22Rv1 (cell line): ENCODE results near the gene RETREG1.

Experiments used
- H3K27ac ChIP-seq: fragments of 450-650 bp; 2 replicates; pipeline ENCODE4 v1.5.1; 2017
- ZFX ChIP-seq: fragments of 450-650 bp; IDR thresholded peaks from 2 replicates; pipeline ENCODE4 v1.6.1; 2017; ENCODE audit warnings: antibody characterized with exemption, borderline replicate concordance
- TF ChIP-seq, protein P1 (sequence below): fragments of 450-650 bp; IDR thresholded peaks from 2 replicates; pipeline ENCODE4 v1.5.1; 2017; ENCODE audit warnings: mild to moderate bottlenecking

The RETREG1 gene

DNA sequence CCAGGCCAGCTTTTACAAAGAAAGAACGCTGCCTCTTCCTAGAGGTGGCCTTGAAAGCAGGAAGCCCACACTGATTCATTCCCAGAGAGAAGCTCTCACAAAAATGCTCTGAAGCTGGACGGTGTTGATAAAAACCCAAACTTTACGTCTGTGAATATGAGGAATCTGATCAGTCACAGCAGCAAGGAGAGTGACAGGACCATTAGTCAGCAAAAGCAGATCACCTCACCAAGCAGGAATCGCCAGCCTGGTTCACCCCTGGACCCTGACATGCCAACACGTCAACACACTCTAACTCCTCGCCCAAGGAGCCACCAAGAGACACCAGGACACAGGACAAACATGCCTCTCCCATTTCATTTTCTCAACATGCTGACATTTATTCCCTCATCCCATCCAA is 80.6 kb downstream of the RETREG1 start:
- TF ChIP-seq ZFX: no peak
- TF ChIP-seq, protein P1, sequence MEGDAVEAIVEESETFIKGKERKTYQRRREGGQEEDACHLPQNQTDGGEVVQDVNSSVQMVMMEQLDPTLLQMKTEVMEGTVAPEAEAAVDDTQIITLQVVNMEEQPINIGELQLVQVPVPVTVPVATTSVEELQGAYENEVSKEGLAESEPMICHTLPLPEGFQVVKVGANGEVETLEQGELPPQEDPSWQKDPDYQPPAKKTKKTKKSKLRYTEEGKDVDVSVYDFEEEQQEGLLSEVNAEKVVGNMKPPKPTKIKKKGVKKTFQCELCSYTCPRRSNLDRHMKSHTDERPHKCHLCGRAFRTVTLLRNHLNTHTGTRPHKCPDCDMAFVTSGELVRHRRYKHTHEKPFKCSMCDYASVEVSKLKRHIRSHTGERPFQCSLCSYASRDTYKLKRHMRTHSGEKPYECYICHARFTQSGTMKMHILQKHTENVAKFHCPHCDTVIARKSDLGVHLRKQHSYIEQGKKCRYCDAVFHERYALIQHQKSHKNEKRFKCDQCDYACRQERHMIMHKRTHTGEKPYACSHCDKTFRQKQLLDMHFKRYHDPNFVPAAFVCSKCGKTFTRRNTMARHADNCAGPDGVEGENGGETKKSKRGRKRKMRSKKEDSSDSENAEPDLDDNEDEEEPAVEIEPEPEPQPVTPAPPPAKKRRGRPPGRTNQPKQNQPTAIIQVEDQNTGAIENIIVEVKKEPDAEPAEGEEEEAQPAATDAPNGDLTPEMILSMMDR: no peak
- no peak overlapping the region for H3K27ac ChIP-seq

DNA sequence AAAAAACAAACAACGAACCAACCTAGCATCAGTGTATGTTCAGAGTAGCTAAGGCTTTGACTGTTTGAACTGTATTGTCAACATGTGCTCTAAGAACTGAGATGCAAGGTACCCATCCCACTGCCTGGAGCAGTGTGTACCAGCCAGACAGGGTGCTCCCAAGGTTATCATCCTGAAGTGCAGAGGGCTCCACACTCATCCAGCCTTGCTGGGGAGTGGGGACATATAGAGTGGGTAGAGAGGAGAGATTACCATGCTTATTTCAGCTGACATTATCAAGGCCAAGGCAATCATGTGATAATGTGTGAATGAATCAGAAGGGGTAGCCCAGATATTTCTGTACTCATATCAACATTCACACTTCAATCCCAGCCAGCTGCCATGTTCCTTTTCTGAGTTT is 82.5 kb downstream of the RETREG1 start:
- TF ChIP-seq ZFX: no peak
- TF ChIP-seq, protein P1: no peak
- H3K27ac ChIP-seq: no peak overlapping the region

DNA sequence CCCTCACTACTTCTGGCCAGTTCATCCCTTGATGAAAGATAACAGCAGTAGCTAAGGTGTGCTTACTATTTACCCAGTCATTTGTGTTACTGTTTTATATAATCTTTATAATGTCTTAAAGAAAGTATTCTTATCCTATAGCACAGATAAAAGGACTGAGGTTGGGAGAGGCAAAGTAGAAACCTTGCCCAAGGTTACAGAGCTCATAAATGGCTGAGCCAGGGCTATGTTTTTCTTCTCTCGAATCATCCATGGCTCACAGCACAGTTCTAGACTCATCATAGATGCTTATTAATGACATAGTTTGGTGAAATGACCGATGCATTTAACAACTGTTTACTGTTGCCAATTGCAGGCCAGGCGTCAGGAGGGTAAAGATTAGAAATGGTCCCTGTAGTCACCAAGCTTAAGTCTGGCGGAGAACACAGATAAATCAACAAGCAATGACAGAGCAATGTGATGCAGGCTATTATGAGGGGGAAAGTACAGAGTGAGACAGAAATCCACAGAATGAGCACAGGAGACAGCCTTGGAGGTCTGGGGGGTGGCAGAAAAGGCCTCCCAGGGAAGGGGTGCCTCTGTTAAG is 85.6 kb downstream of the RETREG1 start:
- H3K27ac ChIP-seq: no peak overlapping the region
- TF ChIP-seq ZFX: no peak
- TF ChIP-seq, protein P1: no peak

DNA sequence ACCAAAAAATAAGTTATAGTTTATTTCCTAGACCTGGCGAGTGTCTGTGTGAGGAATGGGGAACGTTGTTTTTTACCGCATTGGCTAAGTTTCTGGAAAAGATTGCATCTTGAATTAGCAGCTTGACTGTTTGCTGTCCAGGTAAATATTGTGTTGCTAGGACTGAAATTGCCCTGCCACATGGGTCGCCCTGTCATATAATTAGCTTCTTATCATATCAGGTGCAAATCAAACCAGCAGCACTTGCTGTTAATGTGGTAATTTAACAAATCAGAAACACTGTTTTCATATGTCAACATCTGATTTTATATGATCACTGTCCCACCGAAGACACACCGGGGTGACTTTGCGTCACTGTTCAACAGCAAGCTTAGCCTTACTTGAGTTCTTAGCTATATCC is 87.5 kb downstream of the RETREG1 start:
- no peak for TF ChIP-seq ZFX
- TF ChIP-seq, protein P1: no peak

DNA sequence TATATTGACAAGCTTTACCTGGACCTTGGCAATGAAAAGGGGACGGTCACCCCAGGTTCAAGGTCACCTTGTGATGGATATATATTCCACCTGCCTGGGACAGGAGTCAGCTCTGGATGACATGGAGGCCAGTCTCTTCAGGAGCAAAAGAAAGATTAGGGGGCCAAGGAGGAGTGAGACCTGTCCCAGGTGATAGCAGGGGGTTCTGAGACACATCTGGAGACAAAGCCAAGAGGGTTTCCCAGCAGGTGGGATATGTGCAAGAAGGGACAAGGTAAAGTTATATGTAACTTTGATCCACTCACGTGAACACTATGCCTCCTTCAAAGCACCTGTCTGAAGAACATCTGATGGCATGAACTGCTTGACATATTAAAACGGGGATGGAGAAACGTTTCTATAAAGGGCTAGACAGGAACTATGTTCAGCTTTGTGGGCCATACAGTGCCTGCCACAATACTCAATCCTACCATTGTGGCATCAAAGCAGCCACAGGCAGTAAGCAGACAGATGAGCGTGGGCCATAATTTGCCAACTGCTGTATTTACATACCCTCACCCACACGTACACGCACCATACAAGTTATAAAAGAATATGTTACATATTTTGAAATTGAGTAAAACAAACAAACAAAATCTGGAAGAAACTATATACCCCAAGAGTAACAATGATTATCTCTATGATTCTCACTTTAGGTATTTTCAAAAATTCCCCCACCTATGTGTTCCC is 88.3 kb downstream of the RETREG1 start:
- no peak for TF ChIP-seq ZFX
- TF ChIP-seq, protein P1: no peak
- H3K27ac ChIP-seq: no peak overlapping the region

More for the DNA sequence above, 87.5 kb downstream of the RETREG1 start:
- no peak overlapping the region for H3K27ac ChIP-seq

DNA sequence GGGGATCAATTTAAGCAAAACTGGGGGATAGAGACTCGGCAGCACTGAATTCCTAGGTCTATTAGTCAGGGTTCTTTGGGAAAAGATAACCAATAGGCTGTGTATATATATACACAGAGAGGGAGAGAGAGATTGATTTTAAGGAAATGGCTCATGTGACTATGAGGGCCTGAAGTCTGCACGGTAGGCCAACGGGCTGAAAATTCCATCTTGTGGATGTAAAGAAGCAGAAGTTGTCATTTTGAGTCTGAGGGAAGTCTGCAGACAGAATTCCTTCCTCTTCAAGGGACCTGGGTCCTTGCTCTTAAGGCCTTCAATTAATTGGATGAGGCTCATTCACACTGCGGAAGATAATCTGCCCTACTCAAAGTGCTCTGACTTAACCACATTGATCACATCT is 91.1 kb downstream of the RETREG1 start:
- no peak overlapping the region for H3K27ac ChIP-seq
- TF ChIP-seq, protein P1: no peak
- no peak for TF ChIP-seq ZFX

DNA sequence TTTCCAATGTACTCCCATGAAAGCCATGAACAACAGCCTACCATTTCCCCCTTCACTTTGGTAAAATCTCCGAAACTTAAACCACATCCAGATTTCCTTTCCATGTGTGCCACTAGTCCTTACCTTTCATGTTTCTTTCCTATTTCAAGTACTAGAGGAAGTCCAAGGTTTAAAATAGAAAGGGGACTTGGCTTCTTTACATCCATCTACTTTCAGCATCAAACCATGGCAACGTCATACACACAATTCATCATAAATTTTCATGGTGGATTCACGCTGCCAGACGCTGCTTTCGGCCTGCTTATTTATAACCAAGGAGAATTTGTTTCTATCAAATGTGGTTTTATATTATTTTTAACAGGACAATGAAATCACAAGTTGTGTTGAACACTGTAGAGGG is 92.5 kb downstream of the RETREG1 start:
- no peak overlapping the region for H3K27ac ChIP-seq
- TF ChIP-seq ZFX: no peak
- TF ChIP-seq, protein P1: no peak
